ENCODE data around the gene AFAP1. TPM values are rescaled to one million over a fixed set of nuclear protein-coding genes. Genes with fewer than 3 reads are reported as not detected.

Gene AFAP1
- total RNA-seq, 2 donors from 2014 or later: 18.2 to 22.5 TPM

- Histone ChIP-seq H3K4me3 (ENCODE audit: low read length) (no peak overlapping the region), H3K27me3 (ENCODE audit: control insufficient read depth, insufficient read depth, low read length, poor library complexity, severe bottlenecking) (no peaks in the 10 kb centered on the region), H3K9me3 (ENCODE audit: control insufficient read depth, low read length) (no peaks in the 10 kb centered on the region), H3K36me3 (ENCODE audit: control insufficient read depth, insufficient read depth, low read length) (peaks cover 30% of the 10 kb centered on the region), H3K27ac (ENCODE audit: low read depth, low read length) (no peak overlapping the region), H3K4me1 (ENCODE audit: control insufficient read depth, insufficient read depth, low read length) (no peaks in the 10 kb centered on the region), H3K9ac (ENCODE audit: extremely low read depth, low read length, poor library complexity, severe bottlenecking) (no peak overlapping the region)
- DNase-seq: peak; percentile 94
- 57 to 72% methylated on average over 6 to 11 of the region's 11 CpGs for WGBS, 2 experiments (ENCODE audit: insufficient coverage in 1 of 2, insufficient read length in 1 of 2)
- TF ChIP-seq CTCF (conservative IDR thresholded peaks at IDR 0.05): peak; percentile 84
- Mint-ChIP-seq H3K4me1 (no peaks in the 10 kb centered on the region), H3K4me3 (no peak overlapping the region), H3K9me3 (no peaks in the 10 kb centered on the region), H3K36me3 (ENCODE audit: low read depth) (peaks cover 21% of the 10 kb centered on the region), H3K27me3 (ENCODE audit: insufficient read depth) (no peaks in the 10 kb centered on the region), H3K27ac (no peak overlapping the region)
Measured at GRCh38 chr4:7843831-7844593, 95.6 kb downstream of the AFAP1 start.

GRCh38 chr4:7842384-7843279 lies 97.0 kb downstream of the AFAP1 start:
- 92 to 95% methylated on average over 18 to 22 of the region's 22 CpGs for WGBS, 2 experiments (ENCODE audit: insufficient coverage in 1 of 2, insufficient read length in 1 of 2)
- Histone ChIP-seq H3K9ac (ENCODE audit: extremely low read depth, low read length, poor library complexity, severe bottlenecking) (no peak overlapping the region), H3K4me3 (ENCODE audit: low read length) (no peak overlapping the region), H3K4me1 (ENCODE audit: control insufficient read depth, insufficient read depth, low read length) (no peaks in the 10 kb centered on the region), H3K36me3 (ENCODE audit: control insufficient read depth, insufficient read depth, low read length) (peaks cover 39% of the 10 kb centered on the region), H3K27me3 (ENCODE audit: control insufficient read depth, insufficient read depth, low read length, poor library complexity, severe bottlenecking) (no peaks in the 10 kb centered on the region), H3K27ac (ENCODE audit: low read depth, low read length) (no peak overlapping the region), H3K9me3 (ENCODE audit: control insufficient read depth, low read length) (no peaks in the 10 kb centered on the region)
- Mint-ChIP-seq H3K27me3 (ENCODE audit: insufficient read depth) (no peaks in the 10 kb centered on the region), H3K4me1 (no peaks in the 10 kb centered on the region), H3K4me3 (no peak overlapping the region), H3K9me3 (no peaks in the 10 kb centered on the region), H3K27ac (peak overlapping the region; percentile 22), H3K36me3 (ENCODE audit: low read depth) (peaks cover 23% of the 10 kb centered on the region)
- TF ChIP-seq CTCF (conservative IDR thresholded peaks at IDR 0.05): no peak
- DNase-seq: no peak

GRCh38 chr4:7841894-7842293 lies 97.8 kb downstream of the AFAP1 start:
- no peak overlapping the region for H3K27ac Mint-ChIP-seq
- peaks cover 46% of the 10 kb centered on the region for H3K36me3 ChIP-seq (ENCODE audit: control insufficient read depth, insufficient read depth, low read length)
- H3K27ac ChIP-seq (ENCODE audit: low read depth, low read length): no peak overlapping the region
- H3K4me1 Mint-ChIP-seq: no peaks in the 10 kb centered on the region
- no peaks in the 10 kb centered on the region for H3K4me1 ChIP-seq (ENCODE audit: control insufficient read depth, insufficient read depth, low read length)
- no peaks in the 10 kb centered on the region for H3K9me3 Mint-ChIP-seq
- no peaks in the 10 kb centered on the region for H3K9me3 ChIP-seq (ENCODE audit: control insufficient read depth, low read length)
- DNase-seq: no peak
- no peak for TF ChIP-seq CTCF (conservative IDR thresholded peaks at IDR 0.05)
- H3K4me3 ChIP-seq (ENCODE audit: low read length): no peak overlapping the region
- H3K27me3 ChIP-seq (ENCODE audit: control insufficient read depth, insufficient read depth, low read length, poor library complexity, severe bottlenecking): no peaks in the 10 kb centered on the region
- peaks cover 28% of the 10 kb centered on the region for H3K36me3 Mint-ChIP-seq (ENCODE audit: low read depth)
- H3K4me3 Mint-ChIP-seq: no peak overlapping the region
- no peak overlapping the region for H3K9ac ChIP-seq (ENCODE audit: extremely low read depth, low read length, poor library complexity, severe bottlenecking)
- no peaks in the 10 kb centered on the region for H3K27me3 Mint-ChIP-seq (ENCODE audit: insufficient read depth)
- WGBS, 2 experiments (ENCODE audit: insufficient coverage in 1 of 2, insufficient read length in 1 of 2): no CpG with 5 or more reads among the region's 2 CpGs
